Measurements from ENCODE around the gene FBXO2. TPM values are rescaled to one million over a fixed set of nuclear protein-coding genes. Genes with fewer than 3 reads are reported as not detected.

FBXO2 gene
- total and polyA plus RNA-seq, 9 of the 15 experiments (the other 6 are each of a cell fraction or from before 2014, with no cell fraction given): 0.04 to 1.9 (median 0.27) TPM

DNA sequence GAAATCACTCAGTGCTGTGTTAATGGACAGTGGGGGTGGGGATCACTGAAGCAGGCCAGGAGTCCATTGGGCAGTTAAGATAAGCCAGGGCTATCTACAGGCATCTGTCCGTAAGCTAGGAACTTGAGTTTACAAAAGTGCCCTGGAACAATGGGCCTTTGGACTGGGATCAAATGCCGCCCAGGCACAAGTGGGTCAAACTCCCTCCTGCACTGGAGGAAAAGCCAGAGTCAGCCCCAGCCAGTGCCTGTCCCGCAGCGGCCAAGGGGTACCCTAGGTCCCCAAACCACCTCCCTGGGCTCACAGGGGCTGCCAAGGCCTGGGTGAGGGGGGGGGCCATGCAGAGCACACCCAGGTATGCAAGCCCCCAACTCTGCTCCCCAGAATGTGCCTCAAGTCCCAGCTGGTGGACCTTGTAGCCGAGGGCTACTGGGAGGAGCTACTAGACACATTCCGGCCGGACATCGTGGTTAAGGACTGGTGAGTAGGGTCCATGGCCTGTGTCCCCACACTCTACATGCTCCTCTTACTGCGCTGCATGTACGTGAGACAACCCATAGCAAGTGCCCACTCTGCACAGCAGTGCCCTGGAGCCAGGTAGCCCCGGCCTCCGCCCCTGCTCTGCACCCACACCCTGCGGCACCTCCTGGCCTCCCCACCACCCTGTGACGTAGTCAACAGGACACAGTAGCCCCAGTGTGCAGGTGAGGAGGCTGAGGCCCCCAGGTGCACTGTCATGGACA lies 17.5 kb upstream of the FBXO2 start:
- CTCF ChIA-PET (ENCODE audit: low intra/inter-chr PET ratio): no interaction called here
- POLR2A ChIA-PET: interaction anchor here (0.6 to 3.8 kb wide), 17 partner anchors 7 to 238 kb away, joined by 3 to 40 read pairs (median 4); partner anchors contain the start of genes FBXO6 and MAD2L2
- WGBS (ENCODE audit: insufficient coverage, low coverage, missing lambda C conversion rate): 64% methylated on average over 14 of the region's 14 CpGs
- Histone ChIP-seq H3K9me1 (ENCODE audit: control insufficient read depth, insufficient read depth, low read length) (peaks cover 8% of the 10 kb centered on the region), H3K79me2 (ENCODE audit: control insufficient read depth, insufficient read depth, low read length) (no peaks in the 10 kb centered on the region; the same call in none of the 3 replicates), H3K9me3 (replicated peaks; ENCODE audit: control insufficient read depth, insufficient read depth, low read depth, low read length) (no peaks in the 10 kb centered on the region), H4K20me1 (replicated peaks; ENCODE audit: control insufficient read depth, insufficient read depth, low read length) (peaks cover 8% of the 10 kb centered on the region), H3K4me2 (ENCODE audit: insufficient read depth, low read length) (peak overlapping the region; percentile 65), H3K9ac (ENCODE audit: insufficient read depth in 1 of 2, low read depth in 2 of 2, low read length in 2 of 2) (peak overlapping the region; percentile 35 to 85; a peak in 3 of 4 replicates), H3K27me3 (ENCODE audit: control insufficient read depth in 2 of 2, insufficient read depth in 2 of 2, low read length in 2 of 2) (no peaks in the 10 kb centered on the region), H3K36me3 (ENCODE audit: control insufficient read depth, insufficient read depth, low read length) (peaks cover 79% of the 10 kb centered on the region; the same call in 2 of the 3 replicates), H2AFZ (ENCODE audit: low read depth, low read length) (no peak overlapping the region), H3K4me3 (no peak overlapping the region), H3K4me1 (replicated peaks in 1 of 2; ENCODE audit: control insufficient read depth in 2 of 2, insufficient read depth in 2 of 2, low read length in 2 of 2) (peaks cover 20 to 57% of the 10 kb centered on the region in 2 experiments), H3K27ac (ENCODE audit: extremely low read depth, low read depth, low read length) (peak overlapping the region; percentile 67)
- intact Hi-C loops (cut with micrococcal nuclease) (loop anchor here (5.0 kb wide), 1 partner anchor 36 kb away; no protein-coding TSS in a partner anchor), in situ Hi-C loops (cut with MboI) (no loop called here)
- DNase-seq (ENCODE audit: extremely low read depth in 1 of 4, low spot score in 3 of 4) (peak; percentile 66 to 87 (median 77)), ATAC-seq (peak; percentile 82), FAIRE-seq (peak; percentile 89)
- BruUV-seq (replicated peaks): no TSS peak
- TF ChIP-seq TCF7 (IDR thresholded peaks at IDR 0.05; ENCODE audit: borderline replicate concordance): no peak
- no peak for TF ChIP-seq RFX7 (CRISPR knock-in tag; IDR thresholded peaks at IDR 0.05)
- peak; percentile 77; the same call in 1 of the 2 replicates for TF ChIP-seq JUND (IDR thresholded peaks at IDR 0.05; ENCODE audit: borderline replicate concordance, low read depth, low read length)
- no peak; the same call in 2 of the 3 replicates for TF ChIP-seq JUND (tag; IDR thresholded peaks at IDR 0.05; ENCODE audit: borderline replicate concordance, low read depth, low read length)
- TF ChIP-seq SRSF3 (IDR thresholded peaks at IDR 0.05; ENCODE audit: insufficient read depth, low read length): no peak
- no peak for TF ChIP-seq RBM17 (IDR thresholded peaks at IDR 0.05; ENCODE audit: borderline replicate concordance, low read depth, low read length)
- TF ChIP-seq DMBX1 (CRISPR knock-in tag; IDR thresholded peaks at IDR 0.05; ENCODE audit: borderline replicate concordance): no peak
- no peak for TF ChIP-seq NFYB (IDR thresholded peaks at IDR 0.05; ENCODE audit: extremely low read depth, insufficient read length)
- TF ChIP-seq CREB1 (IDR thresholded peaks at IDR 0.05): peak; percentile 44
- TF ChIP-seq CREB1 (CRISPR knock-in tag; IDR thresholded peaks at IDR 0.05): no peak
- peak; percentile 31; the same call in 1 of the 2 replicates for TF ChIP-seq NFE2 (IDR thresholded peaks at IDR 0.05; ENCODE audit: low read depth)
- TF ChIP-seq CHD2 (IDR thresholded peaks at IDR 0.05; ENCODE audit: low read depth, low read length): 0 out of 2 replicates have a peak, but pooled peaks have one; percentile 36
- TF ChIP-seq, protein P1, sequence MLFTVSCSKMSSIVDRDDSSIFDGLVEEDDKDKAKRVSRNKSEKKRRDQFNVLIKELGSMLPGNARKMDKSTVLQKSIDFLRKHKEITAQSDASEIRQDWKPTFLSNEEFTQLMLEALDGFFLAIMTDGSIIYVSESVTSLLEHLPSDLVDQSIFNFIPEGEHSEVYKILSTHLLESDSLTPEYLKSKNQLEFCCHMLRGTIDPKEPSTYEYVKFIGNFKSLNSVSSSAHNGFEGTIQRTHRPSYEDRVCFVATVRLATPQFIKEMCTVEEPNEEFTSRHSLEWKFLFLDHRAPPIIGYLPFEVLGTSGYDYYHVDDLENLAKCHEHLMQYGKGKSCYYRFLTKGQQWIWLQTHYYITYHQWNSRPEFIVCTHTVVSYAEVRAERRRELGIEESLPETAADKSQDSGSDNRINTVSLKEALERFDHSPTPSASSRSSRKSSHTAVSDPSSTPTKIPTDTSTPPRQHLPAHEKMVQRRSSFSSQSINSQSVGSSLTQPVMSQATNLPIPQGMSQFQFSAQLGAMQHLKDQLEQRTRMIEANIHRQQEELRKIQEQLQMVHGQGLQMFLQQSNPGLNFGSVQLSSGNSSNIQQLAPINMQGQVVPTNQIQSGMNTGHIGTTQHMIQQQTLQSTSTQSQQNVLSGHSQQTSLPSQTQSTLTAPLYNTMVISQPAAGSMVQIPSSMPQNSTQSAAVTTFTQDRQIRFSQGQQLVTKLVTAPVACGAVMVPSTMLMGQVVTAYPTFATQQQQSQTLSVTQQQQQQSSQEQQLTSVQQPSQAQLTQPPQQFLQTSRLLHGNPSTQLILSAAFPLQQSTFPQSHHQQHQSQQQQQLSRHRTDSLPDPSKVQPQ (CRISPR knock-in tag; IDR thresholded peaks at IDR 0.05; ENCODE audit: borderline replicate concordance): no peak
- TF ChIP-seq, protein P2, sequence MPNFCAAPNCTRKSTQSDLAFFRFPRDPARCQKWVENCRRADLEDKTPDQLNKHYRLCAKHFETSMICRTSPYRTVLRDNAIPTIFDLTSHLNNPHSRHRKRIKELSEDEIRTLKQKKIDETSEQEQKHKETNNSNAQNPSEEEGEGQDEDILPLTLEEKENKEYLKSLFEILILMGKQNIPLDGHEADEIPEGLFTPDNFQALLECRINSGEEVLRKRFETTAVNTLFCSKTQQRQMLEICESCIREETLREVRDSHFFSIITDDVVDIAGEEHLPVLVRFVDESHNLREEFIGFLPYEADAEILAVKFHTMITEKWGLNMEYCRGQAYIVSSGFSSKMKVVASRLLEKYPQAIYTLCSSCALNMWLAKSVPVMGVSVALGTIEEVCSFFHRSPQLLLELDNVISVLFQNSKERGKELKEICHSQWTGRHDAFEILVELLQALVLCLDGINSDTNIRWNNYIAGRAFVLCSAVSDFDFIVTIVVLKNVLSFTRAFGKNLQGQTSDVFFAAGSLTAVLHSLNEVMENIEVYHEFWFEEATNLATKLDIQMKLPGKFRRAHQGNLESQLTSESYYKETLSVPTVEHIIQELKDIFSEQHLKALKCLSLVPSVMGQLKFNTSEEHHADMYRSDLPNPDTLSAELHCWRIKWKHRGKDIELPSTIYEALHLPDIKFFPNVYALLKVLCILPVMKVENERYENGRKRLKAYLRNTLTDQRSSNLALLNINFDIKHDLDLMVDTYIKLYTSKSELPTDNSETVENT (CRISPR knock-in tag; IDR thresholded peaks at IDR 0.05): no peak
- TF ChIP-seq HSF4 (CRISPR knock-in tag; IDR thresholded peaks at IDR 0.05; ENCODE audit: borderline replicate concordance): no peak
- 0 out of 2 replicates have a peak, but pooled peaks have one; percentile 20 for TF ChIP-seq ZNF668 (CRISPR knock-in tag; IDR thresholded peaks at IDR 0.05)

Data from K562 (cell line).